Adrenal gland (tissue), 5 donors: ENCODE results near the gene TRIM42.

Experiments
- POLR2A ChIP-seq, 2 donors: fragments of 450-650 bp; IDR thresholded peaks; one replicate each; pipeline ENCODE4 v1.6.1; 2017; ENCODE audit warnings: antibody characterized with exemption in 2 of 2, mild to moderate bottlenecking in 2 of 2, moderate library complexity in 1 of 2
- TF ChIP-seq, protein P1 (sequence below), 6 experiments: fragments of 450-650 bp in 4 of 6; fragments of 200-600 bp in 2 of 6; sonication (generic) in 1 of 6; IDR thresholded peaks; 1 replicate in 5 of 6; 2 replicates in 1 of 6; pipeline versions ENCODE4 v1.5.1 to v1.8.0; 2016 to 2021; ENCODE audit warnings: antibody characterized with exemption in 6 of 6, mild to moderate bottlenecking in 2 of 6, moderate library complexity in 1 of 6
- donor health status: DM: no; HTN: no; CAD: no.

- no peak for TF ChIP-seq POLR2A (IDR thresholded peaks at IDR 0.05)
- TF ChIP-seq, protein P1, sequence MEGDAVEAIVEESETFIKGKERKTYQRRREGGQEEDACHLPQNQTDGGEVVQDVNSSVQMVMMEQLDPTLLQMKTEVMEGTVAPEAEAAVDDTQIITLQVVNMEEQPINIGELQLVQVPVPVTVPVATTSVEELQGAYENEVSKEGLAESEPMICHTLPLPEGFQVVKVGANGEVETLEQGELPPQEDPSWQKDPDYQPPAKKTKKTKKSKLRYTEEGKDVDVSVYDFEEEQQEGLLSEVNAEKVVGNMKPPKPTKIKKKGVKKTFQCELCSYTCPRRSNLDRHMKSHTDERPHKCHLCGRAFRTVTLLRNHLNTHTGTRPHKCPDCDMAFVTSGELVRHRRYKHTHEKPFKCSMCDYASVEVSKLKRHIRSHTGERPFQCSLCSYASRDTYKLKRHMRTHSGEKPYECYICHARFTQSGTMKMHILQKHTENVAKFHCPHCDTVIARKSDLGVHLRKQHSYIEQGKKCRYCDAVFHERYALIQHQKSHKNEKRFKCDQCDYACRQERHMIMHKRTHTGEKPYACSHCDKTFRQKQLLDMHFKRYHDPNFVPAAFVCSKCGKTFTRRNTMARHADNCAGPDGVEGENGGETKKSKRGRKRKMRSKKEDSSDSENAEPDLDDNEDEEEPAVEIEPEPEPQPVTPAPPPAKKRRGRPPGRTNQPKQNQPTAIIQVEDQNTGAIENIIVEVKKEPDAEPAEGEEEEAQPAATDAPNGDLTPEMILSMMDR (IDR thresholded peaks at IDR 0.05) = no peak
Measured at GRCh38 chr3:140727886-140728285, 50.0 kb downstream of the TRIM42 start.
